ENCODE measurements around the gene RASGRP4. TPM values are rescaled to one million over a fixed set of nuclear protein-coding genes. Genes with fewer than 3 reads are reported as not detected.

The RASGRP4 gene
- total RNA-seq, 1 donor from 2014 or later = not detected

- Mint-ChIP-seq H3K4me3 (ENCODE audit: unreplicated experiment) (peak overlapping the region; percentile 90), H3K9me3 (ENCODE audit: unreplicated experiment) (peaks cover 12% of the 10 kb centered on the region), H3K4me1 (ENCODE audit: low read depth, unreplicated experiment) (peaks cover 4% of the 10 kb centered on the region), H3K27ac (ENCODE audit: unreplicated experiment) (peak overlapping the region; percentile 84), H3K27me3 (ENCODE audit: unreplicated experiment) (peaks cover 9% of the 10 kb centered on the region), H3K36me3 (ENCODE audit: unreplicated experiment) (no peaks in the 10 kb centered on the region)
- TF ChIP-seq, protein P1, sequence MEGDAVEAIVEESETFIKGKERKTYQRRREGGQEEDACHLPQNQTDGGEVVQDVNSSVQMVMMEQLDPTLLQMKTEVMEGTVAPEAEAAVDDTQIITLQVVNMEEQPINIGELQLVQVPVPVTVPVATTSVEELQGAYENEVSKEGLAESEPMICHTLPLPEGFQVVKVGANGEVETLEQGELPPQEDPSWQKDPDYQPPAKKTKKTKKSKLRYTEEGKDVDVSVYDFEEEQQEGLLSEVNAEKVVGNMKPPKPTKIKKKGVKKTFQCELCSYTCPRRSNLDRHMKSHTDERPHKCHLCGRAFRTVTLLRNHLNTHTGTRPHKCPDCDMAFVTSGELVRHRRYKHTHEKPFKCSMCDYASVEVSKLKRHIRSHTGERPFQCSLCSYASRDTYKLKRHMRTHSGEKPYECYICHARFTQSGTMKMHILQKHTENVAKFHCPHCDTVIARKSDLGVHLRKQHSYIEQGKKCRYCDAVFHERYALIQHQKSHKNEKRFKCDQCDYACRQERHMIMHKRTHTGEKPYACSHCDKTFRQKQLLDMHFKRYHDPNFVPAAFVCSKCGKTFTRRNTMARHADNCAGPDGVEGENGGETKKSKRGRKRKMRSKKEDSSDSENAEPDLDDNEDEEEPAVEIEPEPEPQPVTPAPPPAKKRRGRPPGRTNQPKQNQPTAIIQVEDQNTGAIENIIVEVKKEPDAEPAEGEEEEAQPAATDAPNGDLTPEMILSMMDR (IDR thresholded peaks at IDR 0.05; ENCODE audit: partially characterized antibody, unreplicated experiment) = no peak
- peak; percentile 91 for DNase-seq
Observed at GRCh38 chr19:38362076-38362945, 63.7 kb downstream of the RASGRP4 start.

GRCh38 chr19:38361633-38362075 is 64.4 kb downstream of the RASGRP4 start:
- DNase-seq = peak; percentile 90
- H3K4me1 Mint-ChIP-seq (ENCODE audit: low read depth, unreplicated experiment) = peaks cover 4% of the 10 kb centered on the region
- TF ChIP-seq, protein P1 (IDR thresholded peaks at IDR 0.05; ENCODE audit: partially characterized antibody, unreplicated experiment) = no peak
- H3K36me3 Mint-ChIP-seq (ENCODE audit: unreplicated experiment) = no peaks in the 10 kb centered on the region
- peaks cover 12% of the 10 kb centered on the region for H3K9me3 Mint-ChIP-seq (ENCODE audit: unreplicated experiment)
- peak overlapping the region; percentile 80 for H3K27ac Mint-ChIP-seq (ENCODE audit: unreplicated experiment)
- peaks cover 9% of the 10 kb centered on the region for H3K27me3 Mint-ChIP-seq (ENCODE audit: unreplicated experiment)
- H3K4me3 Mint-ChIP-seq (ENCODE audit: unreplicated experiment) = peak overlapping the region; percentile 90

DNA sequence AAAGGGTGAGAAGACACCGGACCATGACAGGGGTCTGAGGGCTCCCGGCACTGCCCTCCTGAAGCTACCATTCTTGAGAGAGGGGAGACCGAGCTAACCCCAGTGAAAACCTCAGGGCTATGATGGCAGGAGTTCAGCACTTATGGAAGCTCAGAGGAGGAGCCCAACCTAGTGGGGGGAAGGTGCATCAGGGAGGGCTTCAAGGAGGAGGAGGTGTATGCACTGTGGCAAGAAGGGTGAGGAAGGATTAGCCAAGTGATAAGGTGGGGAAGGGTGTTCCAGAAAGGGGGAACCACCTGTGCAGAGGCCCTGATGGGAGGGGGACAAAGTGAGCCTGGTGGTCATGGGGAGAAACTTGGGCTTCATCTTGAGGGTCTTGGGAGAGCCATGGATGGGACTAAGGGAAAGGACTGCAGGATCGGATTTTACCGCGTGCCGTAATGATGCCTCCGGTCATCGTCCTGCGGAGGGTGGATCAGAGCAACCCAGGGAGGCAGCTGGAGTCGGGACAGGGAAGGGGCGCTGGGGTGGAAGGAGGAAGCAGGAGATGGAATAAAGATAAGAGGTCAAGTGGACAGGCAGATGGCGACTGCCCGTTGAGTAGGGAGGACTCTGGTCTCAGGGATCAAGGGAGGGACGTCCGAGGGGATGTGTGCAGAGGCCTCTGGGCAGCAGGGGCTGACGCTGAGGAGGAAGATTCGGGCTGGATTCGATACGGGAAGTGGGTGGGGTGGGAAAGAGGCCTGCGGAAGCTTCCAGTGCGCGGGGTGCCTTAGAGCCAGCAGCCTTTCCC is 65.0 kb downstream of the RASGRP4 start:
- DNase-seq = peak; percentile 39
- peaks cover 12% of the 10 kb centered on the region for H3K27me3 Mint-ChIP-seq (ENCODE audit: unreplicated experiment)
- H3K4me1 Mint-ChIP-seq (ENCODE audit: low read depth, unreplicated experiment) = peaks cover 5% of the 10 kb centered on the region
- H3K4me3 Mint-ChIP-seq (ENCODE audit: unreplicated experiment) = peak overlapping the region; percentile 90
- peaks cover 12% of the 10 kb centered on the region for H3K9me3 Mint-ChIP-seq (ENCODE audit: unreplicated experiment)
- H3K27ac Mint-ChIP-seq (ENCODE audit: unreplicated experiment) = peak overlapping the region; percentile 80
- peaks cover 2% of the 10 kb centered on the region for H3K36me3 Mint-ChIP-seq (ENCODE audit: unreplicated experiment)
- TF ChIP-seq, protein P1 (IDR thresholded peaks at IDR 0.05; ENCODE audit: partially characterized antibody, unreplicated experiment) = no peak

GRCh38 chr19:38360351-38360750 is 65.7 kb downstream of the RASGRP4 start:
- peaks cover 9% of the 10 kb centered on the region for H3K9me3 Mint-ChIP-seq (ENCODE audit: unreplicated experiment)
- TF ChIP-seq, protein P1 (IDR thresholded peaks at IDR 0.05; ENCODE audit: partially characterized antibody, unreplicated experiment) = no peak
- no peak for DNase-seq
- H3K36me3 Mint-ChIP-seq (ENCODE audit: unreplicated experiment) = peaks cover 4% of the 10 kb centered on the region
- H3K27ac Mint-ChIP-seq (ENCODE audit: unreplicated experiment) = peak overlapping the region; percentile 80
- H3K4me1 Mint-ChIP-seq (ENCODE audit: low read depth, unreplicated experiment) = peaks cover 5% of the 10 kb centered on the region
- peak overlapping the region; percentile 90 for H3K4me3 Mint-ChIP-seq (ENCODE audit: unreplicated experiment)
- peaks cover 13% of the 10 kb centered on the region for H3K27me3 Mint-ChIP-seq (ENCODE audit: unreplicated experiment)

Data from glutamatergic neuron (in vitro differentiated cells).